Activated CD8-positive, alpha-beta memory T cell treated with anti-CD3 and anti-CD28 coated beads, Interleukin-2, amount 50 U/mL, for 4 hours (primary cell): ENCODE results near the gene BACH1.
A peak's percentile ranks its signal among the peaks of the same experiment; 100 is the strongest.
"Not testable (repeated sequence)": the region's sequence is repeated elsewhere in the genome, so short reads cannot be mapped to it uniquely, and the experiment has no call there.

Source experiments
- DNase-seq: peaks from one replicate; pipeline ENCODE4 v3.0.0-alpha.2; 2020

The BACH1 gene

GRCh38 chr21:29349702-29350101 is 51.0 kb downstream of the BACH1 start:
- no peak for DNase-seq

- no peak for DNase-seq
Measured at GRCh38 chr21:29350246-29350779, 51.6 kb downstream of the BACH1 start.

- DNase-seq = no peak
Measured at GRCh38 chr21:29351691-29352090, 53.0 kb downstream of the BACH1 start.

DNA sequence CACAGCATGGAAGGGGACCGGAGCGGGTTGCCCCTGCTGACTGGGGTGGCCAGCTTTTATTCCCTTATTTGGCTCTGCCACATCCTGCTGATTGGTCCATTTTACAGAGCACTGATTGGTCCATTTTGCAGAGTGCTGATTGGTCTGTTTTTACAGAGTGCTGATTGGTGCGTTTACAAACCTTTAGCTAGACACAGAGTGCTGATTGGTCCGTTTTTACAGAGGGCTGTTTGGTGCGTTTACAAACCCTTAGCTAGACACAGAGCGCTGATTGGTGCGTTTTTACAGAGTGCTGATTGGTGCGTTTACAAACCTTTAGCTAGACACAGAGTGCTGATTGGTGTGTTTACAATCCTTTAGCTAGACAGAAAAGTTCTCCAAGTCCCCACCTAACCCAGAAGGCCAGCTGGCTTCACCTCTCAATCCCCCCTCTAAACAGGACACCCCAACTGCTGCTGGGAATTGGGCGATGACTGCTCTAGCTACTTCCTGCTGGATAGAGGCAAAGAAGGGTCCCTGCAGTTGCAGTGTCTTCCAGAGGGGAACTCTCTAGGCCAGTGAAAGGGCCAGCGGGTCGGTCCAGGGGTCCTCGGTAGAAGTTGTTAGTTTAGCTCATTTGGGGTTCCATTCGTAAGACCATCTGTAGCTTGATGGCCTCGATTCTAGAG is 56.5 kb downstream of the BACH1 start:
- not testable (repeated sequence) for DNase-seq

DNA sequence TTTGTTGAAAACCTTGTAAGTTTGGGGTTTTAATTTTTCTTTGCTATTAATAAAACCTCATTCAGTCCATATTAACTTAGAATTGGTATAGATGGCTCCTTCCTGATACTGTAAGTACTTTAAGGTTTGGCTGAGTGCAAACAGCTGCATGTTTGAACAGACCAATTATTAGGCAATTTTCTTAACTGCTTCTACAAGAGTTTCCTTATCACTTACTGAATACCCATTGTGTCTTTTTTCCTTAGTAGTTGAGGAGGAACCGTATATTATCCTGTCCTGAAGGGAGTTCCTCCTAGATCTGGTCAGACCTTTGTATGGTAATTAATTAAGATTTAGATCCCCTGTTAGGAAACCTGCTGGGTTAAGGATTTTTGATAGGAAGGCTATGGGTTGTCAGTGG is 57.6 kb downstream of the BACH1 start:
- not testable (repeated sequence) for DNase-seq

DNA sequence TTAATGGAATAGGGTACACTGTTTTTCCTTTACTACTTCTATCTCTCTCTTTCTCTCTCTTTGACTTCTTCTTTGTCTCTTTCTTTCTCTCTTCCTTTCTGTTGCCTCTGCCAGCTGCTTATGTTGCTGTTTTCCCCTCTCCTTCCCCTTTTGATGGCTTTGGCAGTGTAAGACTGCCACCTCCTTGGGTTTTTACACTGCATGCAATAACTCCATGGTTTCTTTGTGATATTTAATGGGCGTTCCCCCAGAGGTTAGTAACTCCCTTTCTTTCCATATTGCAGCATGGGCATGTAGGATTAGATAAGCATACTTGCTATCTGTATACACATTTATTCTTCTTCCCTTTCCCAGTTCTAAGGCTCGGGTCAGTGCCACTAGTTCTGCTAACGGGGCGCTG is 58.1 kb downstream of the BACH1 start:
- not testable (repeated sequence) for DNase-seq

DNA sequence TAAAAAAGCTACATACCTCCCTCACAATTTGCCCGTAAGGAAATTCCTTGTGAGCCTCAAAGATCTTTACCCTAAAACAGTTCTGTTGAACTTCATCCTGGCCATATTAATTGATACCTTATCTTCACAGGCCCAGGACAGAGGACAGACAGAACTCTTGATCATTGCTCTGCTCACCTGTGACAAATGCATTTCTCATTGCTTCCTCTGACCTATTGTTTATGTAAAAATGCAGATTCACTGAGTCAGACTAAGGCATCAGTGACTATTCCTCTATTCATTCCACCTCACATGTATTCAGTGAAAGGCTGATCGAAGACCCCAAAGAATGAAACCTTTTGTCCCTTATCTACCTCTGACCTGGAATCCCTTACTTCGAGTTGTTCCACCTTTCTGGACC is 61.0 kb downstream of the BACH1 start:
- no peak for DNase-seq

DNA sequence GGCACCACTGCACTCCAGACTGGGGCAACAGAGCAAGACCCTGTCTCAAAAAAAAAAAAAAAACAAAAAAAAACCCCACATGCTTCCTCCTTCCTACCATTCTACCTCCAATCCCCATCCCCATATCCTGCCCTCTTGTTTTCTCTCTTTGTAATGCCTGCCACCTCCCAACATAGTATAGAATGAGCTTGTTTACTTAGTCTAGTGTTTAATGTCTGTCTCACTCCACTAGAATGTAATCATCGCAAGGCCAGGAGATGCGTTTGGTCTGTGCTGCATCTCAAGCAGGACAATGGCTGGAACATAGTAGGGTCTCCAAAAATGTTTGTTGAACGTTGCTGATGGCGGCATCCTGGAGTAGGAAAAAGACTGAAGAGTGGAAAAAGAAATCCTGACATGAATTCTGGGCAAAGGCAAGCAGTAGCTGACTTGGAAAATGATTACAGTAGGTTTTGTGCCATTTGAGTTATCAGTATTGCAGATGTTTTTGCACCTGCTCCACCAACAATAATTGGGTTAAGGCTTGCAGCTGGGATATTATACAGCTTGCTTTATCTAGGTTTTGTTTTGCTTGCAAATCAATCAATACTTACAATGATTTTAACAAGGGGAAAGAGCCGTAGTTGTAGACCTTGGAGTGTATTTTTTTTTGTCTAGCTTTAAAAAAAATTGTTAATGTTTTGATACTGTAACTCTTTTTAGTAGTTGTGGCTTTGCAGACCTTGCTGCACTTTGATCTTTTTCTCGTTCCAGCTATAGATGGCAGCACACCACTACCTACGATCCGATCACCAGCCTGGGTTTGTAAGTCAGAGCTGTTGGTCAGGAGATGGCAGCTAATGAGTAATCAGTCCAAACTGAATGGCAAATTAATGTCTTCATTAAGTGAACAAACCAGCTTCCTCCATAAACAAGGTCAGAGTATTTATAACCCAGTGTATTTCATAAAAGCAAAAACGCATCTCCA is 62.4 kb downstream of the BACH1 start:
- no peak for DNase-seq

GRCh38 chr21:29362758-29363157 is 64.0 kb downstream of the BACH1 start:
- DNase-seq = no peak

GRCh38 chr21:29365661-29366265 is 67.0 kb downstream of the BACH1 start:
- no peak for DNase-seq

- DNase-seq = no peak
Measured at GRCh38 chr21:29366532-29366931, 67.8 kb downstream of the BACH1 start.

- no peak for DNase-seq
Measured at GRCh38 chr21:29367335-29367734, 68.6 kb downstream of the BACH1 start.

DNA sequence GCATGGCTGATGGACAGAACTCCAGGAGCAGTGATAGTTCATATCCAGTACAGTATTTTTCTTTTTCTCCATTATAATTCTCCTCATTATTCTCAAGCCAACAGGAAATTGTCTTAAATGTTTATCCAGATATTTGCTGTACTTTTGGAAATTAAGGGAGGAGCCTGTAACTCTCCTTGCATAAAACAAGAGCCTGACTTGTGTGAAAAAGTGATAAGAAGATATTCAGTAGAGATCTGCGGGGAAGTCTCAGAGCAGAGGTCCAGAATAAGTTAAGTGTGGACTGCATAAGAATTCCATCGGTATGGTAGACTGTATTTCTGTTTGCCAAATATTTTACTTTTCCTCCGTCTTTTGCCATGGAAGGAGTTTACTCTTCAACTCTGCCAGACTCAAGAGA is 70.2 kb downstream of the BACH1 start:
- no peak for DNase-seq

- DNase-seq = no peak
Measured at GRCh38 chr21:29371464-29371863, 72.7 kb downstream of the BACH1 start.

GRCh38 chr21:29372063-29372802 is 73.5 kb downstream of the BACH1 start:
- DNase-seq = peak; percentile 34

DNA sequence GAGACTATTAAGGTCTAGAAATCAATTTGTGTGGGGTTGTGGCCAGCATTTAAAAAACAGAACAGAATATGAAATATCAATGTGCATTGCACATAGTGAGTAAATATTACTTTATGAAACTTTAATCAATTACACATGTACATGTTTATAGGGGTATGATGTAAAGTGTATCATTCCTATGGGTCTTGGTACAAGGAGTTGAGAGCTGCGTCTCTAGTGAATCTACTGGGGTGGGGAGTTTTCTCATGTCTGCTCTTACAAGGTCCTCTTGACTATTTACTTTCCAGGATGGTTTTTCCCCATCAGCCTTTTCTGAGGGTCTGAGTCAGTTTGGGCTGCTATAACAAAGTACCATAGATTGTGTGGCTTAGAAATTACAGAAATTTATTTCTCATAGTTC is 75.8 kb downstream of the BACH1 start:
- no peak for DNase-seq

GRCh38 chr21:29376556-29376955 is 77.8 kb downstream of the BACH1 start:
- DNase-seq = peak; percentile 49

DNA sequence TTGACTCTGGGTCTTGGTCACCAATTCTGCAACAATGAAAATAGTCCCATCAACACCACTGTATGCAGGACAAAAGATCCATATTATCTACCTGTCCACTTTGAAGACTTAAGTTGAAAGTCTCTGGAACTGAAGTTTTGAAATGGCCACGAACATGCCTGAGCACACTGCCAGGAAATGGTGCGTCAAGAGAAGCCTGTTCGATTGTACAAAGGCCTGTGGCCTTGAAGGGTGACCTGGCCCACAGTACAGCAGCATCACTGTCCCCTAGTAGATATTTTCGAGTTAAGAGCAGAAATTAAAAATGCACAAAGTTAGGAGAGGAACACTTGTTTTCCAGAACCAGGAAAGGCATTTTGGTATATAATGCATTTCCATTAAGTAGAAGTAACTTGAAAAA is 78.5 kb downstream of the BACH1 start:
- DNase-seq = no peak

- no peak for DNase-seq
Measured at GRCh38 chr21:29378832-29379231, 80.1 kb downstream of the BACH1 start.

- DNase-seq = no peak
Measured at GRCh38 chr21:29379517-29380054, 80.9 kb downstream of the BACH1 start.

DNA sequence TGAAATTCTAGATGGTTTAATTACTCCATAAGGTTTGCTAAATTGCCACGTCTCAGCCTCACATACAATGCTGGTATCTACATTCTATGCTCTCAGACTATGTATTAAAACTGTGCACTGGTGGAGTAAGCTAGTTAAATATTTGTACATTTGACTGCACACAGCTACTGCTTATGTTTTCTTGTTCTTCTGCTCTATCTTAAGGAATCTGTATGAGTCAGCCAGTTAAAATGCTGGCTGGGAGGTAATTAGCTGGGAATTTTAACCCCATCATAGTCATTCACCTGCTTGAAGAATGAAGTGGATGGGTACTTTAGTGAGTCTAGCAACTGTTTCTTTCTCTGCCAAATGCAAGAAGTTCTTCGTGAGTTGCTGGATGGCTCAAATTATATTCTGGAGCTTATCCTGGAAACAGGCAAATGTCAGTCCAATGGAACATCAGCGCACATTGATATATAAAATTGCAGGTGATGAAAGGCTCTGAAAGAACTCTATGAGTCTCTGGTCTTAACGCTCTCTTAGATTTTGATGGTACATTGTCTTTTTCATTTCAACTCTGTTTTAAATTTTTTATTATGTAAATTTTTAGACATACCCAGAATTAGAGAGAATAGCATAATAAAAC is 83.4 kb downstream of the BACH1 start:
- no peak for DNase-seq
